T follicular helper cell (primary cell): ENCODE measurements around the gene FRAS1.
"Not testable (repeated sequence)": the region's sequence is repeated elsewhere in the genome, so short reads cannot be mapped to it uniquely, and the experiment has no call there.

Experiments used
- DNase-seq: peaks from one replicate; pipeline ENCODE4 v3.0.0-alpha.2; 2020; ENCODE audit warnings: low read depth
- total RNA-seq, 2 experiments: gene quantifications; one replicate each; lab custom pipeline; 2026; lab: John Stamatoyannopoulos, UW

The FRAS1 gene, protein sequence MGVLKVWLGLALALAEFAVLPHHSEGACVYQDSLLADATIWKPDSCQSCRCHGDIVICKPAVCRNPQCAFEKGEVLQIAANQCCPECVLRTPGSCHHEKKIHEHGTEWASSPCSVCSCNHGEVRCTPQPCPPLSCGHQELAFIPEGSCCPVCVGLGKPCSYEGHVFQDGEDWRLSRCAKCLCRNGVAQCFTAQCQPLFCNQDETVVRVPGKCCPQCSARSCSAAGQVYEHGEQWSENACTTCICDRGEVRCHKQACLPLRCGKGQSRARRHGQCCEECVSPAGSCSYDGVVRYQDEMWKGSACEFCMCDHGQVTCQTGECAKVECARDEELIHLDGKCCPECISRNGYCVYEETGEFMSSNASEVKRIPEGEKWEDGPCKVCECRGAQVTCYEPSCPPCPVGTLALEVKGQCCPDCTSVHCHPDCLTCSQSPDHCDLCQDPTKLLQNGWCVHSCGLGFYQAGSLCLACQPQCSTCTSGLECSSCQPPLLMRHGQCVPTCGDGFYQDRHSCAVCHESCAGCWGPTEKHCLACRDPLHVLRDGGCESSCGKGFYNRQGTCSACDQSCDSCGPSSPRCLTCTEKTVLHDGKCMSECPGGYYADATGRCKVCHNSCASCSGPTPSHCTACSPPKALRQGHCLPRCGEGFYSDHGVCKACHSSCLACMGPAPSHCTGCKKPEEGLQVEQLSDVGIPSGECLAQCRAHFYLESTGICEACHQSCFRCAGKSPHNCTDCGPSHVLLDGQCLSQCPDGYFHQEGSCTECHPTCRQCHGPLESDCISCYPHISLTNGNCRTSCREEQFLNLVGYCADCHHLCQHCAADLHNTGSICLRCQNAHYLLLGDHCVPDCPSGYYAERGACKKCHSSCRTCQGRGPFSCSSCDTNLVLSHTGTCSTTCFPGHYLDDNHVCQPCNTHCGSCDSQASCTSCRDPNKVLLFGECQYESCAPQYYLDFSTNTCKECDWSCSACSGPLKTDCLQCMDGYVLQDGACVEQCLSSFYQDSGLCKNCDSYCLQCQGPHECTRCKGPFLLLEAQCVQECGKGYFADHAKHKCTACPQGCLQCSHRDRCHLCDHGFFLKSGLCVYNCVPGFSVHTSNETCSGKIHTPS (N-terminal part only)
- 0.09 to 0.24 reads per million in 2 experiments for total RNA-seq

DNA sequence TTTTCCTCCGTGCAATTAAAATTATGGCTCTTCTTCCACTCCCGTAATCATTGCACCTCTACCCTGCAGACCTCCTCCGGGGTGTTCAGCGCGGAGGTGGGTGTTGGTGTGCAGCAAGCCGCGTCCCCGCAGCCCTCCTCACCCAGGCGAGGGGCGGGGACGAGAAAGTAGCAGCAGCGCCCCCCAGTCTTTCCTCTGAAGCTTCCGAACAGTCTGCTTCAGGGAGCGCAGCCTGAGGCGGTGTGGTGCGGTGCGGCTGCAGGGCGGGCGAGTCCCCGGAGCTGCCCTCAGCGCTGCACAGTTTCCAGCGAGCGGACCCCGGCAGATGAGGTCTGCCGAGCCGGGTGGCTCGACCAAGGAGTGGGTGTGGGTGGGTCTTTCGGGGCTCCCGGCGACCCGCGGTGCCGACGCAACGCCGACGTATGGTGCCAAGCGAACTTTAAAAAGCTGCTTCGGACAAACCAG, at the start of gene FRAS1:
TSS of gene FRAS1 (plus strand) at position 189 of the 465 bp plus-strand sequence. CDS start 687 bp downstream, outside the sequence.
- DNase-seq = no peak

DNA sequence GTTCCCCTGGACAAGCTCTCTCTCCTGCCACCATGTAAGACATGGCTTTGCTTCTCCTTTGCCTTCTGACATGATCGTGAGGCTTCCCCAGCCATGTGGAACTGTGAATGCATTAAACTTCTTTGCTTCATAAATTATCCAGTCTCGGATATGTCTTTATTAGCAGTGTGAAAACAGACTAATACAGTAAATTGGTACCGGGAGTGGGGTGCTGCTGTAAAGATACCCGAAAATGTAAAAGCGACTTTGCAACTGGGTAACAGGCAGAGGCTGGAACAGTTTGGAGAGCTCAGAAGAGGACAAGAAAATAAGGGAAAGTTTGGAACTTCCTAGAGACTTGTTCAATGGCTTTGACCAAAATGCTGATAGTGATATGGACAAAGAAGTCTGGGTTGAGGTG, 46.1 kb upstream of the FRAS1 start:
- DNase-seq = not testable (repeated sequence)

DNA sequence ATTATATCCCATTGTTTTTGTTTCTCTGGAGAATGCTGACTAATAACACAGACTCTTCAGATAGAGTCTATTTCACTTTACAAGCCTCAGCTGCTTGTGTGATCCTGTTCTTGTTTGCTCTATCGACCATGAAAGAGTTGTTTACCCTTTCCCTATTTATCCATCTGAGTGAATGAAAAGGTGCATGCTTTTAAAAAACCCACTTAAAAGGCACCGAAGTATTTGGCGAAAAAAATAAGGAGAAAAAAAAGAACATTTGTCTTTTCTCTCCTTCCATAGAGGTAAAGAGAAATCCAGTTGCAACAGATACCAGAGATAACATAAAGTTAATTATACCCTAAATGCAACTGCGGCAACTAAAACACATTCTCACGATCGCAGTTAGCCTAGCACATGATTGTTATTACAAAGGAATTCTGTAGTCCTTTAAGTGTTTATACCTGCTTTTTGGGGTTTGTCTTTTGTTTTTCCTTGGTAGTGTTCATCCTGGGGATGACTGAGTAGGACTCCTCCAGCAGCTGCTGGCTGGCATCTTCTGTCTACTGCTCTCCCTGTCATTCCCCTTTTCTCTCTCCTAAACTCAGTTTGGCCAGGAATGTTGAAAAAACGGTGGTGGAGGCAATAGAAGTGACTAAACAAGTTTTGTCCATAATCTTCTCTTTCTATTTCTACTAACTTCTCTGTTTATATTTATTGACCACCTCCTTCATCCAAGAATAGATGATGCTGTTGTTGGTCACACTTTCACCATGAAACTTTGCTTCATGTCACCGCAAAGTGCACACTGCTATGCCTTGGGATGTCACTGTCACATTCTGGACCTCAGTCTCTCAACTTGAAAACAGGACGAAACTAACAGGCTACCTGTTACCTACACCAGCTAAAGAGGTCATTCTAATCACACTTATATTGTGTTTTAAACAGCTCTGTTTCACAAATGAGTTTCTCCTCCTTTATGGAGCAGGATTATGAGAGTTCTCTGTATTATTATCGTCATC, 41.9 kb upstream of the FRAS1 start:
- DNase-seq = no peak

DNA sequence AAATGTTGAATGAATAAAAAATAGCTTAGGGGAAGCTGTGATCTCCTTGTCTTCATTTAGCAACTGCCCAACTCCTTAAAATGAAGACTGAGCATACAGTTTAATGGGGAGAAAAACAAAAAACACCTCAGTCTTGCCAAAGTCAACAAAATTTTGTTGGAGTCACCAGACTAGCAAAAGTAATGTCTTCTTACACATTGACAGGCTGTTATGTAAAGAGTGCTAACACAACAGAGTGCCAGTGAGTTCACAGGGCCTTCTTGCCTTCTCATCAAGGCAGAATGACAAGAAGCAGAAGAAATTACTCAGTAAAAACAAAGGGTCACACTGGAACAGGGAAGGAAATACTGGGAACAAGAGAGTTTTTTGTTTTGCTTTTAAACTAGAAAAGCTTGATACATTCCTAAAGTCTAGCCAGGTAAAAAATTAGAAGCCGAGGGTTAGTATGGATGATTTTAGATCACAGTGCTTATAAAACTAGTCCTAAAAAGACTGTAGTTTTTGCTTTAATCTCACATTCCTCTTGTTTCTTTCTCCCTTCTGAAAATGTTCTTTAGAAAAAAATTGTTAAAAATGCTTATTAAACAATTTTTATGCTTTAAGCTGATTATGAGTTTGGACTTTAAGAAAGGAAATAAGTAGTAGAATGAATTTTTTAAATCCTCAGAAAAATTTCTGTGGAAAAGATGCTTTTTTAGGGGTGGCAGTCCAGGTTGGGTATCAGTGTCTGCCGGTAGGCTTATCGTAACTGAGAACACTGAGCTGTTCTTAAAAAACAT, 38.7 kb upstream of the FRAS1 start:
- no peak for DNase-seq

DNA sequence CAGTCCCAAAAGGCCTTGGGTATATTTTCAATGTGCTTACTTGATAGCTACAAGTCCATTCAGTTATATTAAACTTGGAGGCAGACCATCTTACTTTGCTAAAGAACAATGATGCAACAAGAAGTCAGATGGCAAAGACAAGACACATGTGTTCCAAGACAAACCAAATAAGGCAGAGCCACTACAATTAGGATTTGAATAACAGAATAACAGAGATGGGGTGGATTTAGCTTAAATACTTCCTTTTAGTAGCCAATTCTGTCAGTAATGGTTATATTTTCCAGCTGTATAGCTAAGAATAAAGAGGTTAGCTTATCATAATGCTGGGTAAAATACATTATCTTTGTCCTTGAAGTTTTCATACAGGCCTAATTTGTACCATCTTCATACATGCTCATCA, 37.7 kb upstream of the FRAS1 start:
- DNase-seq = no peak

DNA sequence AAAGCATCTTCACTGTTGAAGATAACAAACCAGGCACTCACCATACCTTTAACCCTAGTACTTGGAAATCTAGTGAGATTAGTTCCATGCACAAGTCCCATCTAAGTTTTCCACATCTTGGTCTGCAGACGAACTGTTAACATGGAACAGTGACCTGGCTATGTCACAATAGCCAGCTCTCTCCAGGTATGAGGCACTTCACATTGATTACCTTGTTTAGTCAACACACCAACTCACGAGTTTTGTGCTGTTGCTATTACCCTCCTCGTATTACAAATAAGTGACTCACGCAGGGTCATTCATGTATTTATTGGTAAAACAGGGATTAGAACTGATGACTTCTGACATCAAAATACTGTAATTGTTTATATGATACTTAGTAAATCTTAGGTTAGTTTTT, 36.4 kb upstream of the FRAS1 start:
- no peak for DNase-seq

DNA sequence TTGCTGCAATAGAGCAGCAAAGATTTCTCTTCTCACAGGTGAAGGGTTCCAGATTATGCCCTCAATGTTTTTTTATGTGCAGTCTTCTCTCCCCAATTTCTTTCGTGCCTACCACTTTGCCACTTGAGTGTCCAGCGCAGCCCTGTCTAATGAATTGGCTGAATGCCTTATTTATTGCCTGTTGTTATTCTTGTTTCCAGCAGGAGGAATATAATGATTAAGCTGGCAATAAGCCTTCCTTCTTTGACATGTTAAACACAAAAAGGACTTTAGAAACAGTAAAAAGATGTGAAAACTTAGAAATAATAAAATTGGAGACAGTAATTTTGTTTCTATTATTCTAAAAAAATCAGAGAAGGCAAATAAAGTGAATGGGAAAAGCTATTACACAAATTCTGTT, 34.6 kb upstream of the FRAS1 start:
- no peak for DNase-seq

DNA sequence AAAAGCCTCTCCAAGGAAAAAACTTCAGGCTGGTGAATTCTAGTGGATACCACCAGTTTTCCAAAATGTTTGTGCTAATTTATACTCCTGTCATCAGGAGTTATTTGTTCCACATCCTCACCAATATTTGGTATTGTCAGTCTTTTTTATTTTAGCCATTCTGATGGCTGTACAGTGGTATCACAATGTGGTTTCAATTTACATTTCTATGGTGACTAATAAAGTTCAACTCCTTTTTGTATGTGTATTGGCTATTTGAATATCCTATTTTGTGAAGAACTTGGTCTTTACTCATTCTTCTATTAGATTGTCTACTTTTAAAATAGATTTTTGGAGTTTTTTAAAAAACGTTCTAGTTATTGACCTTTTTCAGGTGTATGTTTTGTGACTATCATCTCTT, 33.0 kb upstream of the FRAS1 start:
- no peak for DNase-seq

DNA sequence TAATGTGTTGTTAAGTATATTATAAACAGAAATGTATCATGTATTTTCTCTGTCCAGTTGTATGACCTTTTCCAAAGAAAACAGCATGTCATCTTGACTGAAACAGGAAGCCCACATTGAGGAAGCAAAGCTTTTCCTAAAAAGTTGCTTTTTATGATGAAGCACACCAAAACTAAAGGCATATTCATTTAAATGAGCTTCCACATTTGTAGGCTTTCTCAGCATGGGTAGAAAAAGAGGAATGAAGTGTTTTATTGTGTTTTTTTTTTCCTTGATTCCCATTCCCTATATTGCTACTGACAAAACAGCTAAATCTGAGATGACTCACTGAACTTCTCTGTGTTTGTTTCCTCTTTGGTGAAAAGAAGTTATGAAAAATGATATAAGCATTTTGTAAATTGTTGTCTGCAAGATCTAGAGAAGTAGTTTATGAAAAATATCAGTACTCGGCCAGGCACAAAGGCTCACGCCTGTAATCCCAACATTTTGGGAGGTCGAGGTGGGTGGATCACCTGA, 32.5 kb upstream of the FRAS1 start:
- DNase-seq = no peak

DNA sequence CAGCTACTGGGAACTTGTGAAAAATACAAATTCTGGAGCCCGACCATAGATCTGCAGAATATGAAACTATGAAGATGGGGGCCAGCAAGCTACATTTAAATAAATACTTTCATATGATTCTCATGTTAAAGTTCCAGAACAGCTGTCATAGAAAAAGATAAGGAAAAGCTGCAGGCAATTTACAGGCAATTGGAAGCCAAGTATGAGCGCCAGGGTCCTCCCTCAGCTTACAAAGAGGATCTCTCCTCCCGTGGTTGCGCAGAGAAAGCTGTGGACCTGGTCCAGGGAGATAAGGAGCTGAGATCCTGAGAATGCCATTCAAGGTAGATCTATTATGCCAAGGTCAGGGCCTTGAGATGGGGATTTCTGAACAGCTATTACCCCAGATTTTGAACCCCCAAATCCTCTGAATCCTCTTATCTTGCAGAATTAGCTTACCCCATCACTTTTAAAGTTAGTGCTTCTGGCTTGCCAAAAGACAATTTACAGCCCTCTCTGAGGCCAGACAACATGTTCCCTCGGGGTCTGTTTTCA, 25.6 kb upstream of the FRAS1 start:
- DNase-seq = no peak

DNA sequence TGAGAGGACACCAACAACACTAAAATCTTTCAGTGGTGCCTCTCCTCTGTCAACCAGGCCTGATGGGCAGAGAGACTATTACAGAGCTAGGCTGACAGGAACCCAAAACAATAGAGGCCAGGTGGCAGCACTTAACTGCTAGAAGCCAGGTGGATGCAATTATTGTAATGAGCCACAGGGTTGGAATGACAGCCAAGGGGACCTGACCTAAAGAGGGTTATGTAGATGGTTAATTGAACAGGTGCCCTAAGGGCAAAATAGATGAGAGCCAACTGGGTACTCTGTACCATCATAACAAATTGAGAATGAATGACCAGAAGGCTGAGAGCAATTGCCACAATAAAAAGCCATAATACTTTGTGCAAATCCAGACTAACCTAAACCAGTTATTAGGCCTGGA, 24.7 kb upstream of the FRAS1 start:
- DNase-seq = no peak

DNA sequence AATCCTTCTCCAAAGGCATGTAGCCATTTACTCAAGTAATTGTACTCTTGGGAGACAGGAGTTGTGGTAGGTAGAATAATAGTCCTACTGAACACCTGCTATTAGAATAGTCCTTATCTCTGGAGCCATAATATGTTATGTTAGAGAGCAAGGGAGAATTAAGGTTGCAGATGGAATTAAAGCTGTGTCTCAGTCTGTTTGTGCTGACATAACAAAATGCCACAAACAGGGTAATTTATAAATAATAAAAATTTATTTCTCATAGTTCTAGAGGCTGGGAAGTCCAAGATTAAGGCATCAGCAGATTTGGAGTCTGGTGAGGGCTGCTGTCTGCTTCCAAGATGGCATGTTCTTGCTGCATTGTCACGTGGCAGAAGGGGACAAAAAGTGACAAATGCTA, 24.2 kb upstream of the FRAS1 start:
- DNase-seq = no peak

DNA sequence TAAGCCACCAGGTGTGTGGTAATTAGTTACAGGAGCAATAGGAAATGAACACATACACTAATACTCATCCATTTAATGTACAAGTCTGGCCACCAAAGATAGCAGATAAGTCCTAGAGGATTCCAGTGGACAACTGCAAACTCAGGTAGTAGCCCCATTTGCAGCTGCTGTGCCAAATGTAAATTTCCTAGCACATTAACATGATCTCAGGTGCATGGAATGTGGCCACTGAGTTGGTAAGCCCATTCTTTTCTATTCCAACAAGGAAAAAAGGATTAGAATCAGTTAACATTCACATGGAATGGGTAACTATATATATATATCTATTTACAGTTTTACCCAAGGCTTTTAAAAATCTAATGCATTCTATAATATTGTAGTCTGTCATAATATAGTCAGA, 23.3 kb upstream of the FRAS1 start:
- DNase-seq = no peak

DNA sequence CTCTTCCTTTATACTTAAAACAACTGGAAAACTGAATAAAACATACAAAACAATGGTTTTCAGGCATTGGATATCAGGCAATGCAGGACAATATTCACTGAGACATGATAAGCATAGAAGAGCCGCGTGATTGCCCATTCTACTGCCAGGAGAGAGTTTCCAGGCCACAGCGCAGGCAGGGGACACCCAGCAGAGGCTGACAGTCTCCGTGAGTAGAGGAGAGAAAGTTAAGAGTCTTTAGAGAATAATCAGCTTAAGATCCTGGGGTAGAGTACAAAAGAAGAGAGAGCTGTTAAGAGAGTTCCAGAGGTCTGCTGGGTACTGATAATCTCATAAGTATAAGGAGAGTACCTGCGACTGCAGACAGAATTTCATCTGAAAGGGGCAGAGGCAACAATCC, 18.4 kb upstream of the FRAS1 start:
- no peak for DNase-seq

DNA sequence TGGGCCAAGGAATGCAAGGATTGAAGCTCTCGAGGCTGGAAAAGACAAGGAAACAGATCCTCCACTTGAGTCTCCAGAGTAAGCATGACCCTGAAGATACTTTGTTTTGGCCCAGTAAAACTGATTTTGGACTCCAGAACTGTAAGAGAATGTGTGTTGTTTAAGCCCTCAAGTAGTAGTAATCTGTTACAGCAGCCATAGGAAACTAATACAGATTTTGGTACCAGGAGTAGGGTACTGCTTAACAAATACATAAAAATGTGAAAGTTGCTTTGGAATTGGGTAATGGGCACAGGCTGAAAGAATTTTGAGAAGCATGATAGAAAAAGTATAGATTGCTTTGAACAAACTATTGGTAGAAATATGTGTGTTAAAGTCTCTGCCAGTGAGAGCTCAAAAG, 17.4 kb upstream of the FRAS1 start:
- no peak for DNase-seq

DNA sequence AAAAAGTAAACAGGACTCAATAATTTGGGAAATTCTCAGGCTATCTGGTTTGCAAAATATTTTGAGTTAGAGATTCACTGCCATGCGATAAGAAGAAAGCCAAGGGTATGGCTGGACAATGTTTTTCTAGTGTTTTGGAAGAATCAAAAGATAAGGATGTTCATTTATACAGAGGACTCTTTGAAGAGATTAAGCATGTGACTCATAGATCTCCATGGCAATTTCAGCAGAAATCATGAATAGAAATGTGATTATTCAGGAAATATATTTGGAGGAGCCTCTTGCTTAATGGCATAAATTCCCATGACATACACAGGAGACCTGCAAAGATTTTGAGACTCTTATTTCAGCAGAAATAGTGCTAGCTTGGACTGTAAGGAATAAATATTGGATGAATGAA, 16.7 kb upstream of the FRAS1 start:
- DNase-seq = no peak

DNA sequence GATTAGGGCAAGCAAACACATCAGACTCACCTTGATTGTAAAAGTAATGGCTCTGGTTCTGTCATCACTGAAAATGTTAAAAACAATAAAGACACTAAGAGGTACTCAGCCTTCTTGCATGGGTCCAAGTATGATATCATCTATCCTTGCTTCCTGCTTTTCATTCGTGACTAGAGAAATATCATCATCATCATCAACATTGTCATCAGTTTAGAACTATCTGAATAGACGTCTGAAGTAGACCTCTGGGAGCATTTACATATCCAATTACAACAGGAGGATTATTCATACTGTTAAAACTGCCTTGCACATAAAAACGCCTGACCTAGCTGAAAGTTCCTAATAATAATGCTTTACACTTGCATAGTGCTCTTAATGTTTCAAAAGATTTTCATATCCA, 9.8 kb upstream of the FRAS1 start:
- no peak for DNase-seq

DNA sequence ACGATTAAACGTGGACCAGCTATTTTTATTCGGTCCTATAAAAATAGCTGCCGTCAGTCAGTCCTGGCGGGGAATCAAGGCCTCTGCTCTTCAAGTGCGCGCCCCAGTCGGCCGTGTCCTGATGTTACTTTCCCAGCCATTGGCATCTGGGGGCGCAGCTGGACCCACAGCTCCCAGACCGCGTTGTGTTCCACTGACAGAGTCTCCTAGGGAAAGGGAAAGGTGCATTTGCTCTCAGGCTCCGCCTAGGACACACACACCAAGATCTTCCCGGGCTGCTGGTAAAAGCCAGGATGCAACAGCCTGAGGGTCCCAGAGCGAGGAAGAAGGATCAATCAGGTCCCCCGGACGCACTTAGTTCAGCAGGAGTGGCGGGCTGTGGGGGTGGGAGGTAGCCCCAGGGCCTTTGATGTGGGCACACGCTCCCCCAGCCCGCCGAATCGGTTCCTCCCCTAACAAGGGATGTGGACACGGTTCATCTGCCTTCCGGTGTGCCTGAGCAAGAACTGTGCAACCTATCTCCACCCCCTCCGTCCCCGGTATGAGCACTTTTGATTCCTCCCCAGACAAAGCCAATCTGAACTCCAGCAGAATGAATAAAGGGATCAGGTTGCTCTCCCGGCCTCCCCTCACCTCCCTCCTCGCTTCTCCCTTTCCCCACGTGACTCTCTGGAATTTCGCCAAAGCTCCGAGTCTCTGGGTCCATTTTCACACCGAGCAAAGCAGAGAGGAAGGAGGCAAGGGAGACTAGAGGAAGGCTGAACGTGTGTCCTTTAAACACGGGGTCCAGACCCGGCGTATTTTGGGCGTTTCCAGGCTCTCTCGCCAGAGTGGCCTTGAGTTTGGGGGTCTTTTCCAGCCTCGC, 626 bp upstream of the FRAS1 start:
- no peak for DNase-seq
